ENCODE measurements around the gene FAXC.
"Not testable (repeated sequence)": the region's sequence is repeated elsewhere in the genome, so short reads cannot be mapped to it uniquely, and the experiment has no call there.

Gene FAXC

DNA sequence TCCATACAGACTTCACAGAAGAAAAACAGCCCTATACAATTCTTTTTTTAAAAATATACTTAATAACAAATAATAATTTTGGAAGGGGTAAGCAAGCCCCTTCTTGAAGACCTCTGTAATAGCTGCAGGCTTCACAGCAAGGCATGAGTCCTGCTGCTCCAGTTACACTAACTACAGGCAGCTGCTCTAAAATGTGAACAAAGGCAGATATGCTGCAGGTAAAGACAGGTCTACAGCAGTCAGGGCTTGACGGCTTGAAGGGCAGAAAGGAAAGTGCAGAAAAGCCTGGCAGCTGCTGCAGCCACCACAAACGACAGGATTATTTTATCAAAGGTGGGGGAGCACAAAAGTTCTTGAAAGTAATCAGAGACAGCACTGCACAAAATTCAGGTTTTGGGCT, 11.3 kb downstream of the FAXC start:
- DNase-seq, result no peak

DNA sequence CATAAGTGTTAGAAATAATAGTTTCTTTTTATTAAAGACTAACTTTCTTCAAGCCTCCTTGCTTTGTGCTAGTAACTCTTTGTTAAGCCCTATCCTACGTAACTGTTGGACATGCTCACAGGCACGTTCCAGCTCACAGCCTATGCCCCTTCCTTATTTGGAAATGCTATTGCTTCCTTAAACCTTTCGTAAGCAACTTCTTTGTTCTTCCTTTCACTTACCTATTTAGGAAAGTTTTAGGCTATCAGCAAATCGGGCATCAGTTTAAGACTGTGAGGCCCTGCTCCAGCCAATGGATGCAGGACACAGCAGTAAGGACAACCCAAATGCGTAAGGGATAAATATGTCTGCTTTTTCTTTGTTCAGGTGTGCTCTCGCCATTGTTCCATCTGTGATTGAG, 14.2 kb downstream of the FAXC start:
- not testable (repeated sequence) for DNase-seq

DNA sequence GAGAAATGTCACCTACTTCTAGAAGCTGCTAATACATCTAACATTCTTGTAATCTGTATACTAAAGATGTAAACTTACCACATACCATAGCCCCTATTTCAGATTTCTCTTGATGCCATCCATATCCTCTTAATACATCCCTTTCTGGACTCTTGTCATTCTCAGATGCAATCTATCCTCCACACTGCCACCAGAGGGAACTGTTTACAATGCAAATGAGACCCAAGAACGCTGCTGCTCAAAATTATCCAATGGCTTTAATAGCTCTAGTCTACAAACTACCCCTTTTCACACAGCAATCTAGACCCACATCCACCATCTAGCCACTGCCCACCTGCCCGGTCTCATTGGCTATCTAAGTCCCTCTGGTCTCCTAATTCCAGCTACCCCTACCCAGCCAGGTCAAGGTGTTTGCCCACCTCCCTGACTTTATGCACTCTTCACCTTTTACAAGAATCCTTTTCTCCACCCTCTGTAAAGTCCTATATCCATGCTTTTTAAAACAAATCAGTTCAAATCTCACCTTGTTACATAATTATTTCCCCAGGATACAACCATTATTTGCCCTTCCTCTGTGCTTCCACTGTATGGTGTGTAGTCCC, 14.8 kb downstream of the FAXC start:
- no peak for DNase-seq

DNA sequence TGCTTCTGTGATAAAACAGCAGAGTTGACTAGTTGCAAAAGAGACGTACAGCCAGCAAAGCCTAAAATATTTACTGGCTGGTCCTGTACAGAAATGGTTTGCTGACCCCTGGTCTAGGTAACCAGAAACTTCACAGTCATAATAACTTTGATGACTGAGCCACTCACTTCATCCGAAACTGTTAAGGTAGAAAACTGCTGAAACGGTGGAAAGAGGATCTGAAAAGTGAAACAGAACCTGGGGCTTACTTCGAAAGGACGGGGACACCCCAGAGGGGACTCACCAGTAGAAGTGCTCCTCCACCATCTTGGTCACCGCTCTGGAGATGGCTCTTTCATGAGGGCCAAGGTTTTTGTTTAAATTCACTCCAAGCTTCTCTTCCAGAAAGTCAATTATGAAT, 16.4 kb downstream of the FAXC start:
- no peak for DNase-seq

DNA sequence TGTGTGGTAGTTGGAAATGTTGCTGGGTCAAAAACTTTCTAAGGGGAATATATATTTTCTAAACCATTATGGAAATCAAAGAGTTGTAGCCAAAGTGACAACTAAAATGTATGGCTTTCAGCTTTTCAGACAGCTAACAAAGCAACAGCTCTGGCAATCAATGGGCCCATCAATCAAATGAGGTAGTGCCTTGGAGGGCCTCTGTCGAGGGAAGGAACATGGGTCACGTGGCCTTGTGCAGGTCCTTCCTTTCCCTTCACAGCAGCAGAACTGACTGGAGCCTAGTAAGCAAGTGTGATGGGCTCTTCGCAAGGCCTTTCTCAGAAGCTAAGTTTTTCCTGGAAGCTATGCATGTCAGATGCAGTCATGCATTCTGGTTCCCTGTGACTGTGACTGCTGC, 17.9 kb downstream of the FAXC start:
- no peak for DNase-seq

DNA sequence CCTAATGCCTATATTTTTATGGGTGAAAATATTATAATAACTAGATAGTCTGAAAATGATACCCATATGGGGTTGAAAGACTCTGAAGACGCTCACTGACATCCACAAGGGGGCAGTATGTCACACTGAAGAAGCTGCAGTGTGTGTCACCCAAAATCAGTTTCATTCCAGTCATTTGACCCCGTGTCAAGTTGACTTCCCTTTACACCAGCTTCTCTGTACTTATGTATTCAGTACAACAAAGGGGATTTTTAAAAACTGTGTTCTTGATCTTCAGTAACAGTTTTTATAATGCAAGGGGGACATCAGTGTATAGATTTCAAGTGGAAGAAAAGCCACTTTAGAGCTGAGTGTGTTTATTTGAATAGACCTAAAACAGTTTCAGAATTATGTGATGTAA, 19.3 kb downstream of the FAXC start:
- no peak for DNase-seq

DNA sequence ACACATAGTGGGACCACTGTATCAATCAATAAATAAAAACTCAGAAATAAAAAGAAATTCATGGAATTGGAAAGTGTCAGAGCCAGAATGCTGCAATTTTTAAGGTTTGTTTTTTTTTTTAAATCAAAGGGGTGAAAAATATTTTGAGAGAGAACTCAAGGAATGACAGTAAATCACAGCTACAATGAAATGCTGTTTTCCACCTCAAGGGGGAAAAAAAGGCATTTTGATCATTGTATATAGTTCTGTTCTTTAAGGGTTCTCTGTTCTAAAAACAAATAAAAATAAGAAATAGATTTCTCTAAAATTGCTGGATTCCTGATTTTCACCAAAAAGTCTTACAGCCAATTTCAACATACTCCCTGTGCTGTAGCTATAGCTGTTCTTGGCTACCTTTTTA, 24.5 kb downstream of the FAXC start:
- DNase-seq, result no peak

DNA sequence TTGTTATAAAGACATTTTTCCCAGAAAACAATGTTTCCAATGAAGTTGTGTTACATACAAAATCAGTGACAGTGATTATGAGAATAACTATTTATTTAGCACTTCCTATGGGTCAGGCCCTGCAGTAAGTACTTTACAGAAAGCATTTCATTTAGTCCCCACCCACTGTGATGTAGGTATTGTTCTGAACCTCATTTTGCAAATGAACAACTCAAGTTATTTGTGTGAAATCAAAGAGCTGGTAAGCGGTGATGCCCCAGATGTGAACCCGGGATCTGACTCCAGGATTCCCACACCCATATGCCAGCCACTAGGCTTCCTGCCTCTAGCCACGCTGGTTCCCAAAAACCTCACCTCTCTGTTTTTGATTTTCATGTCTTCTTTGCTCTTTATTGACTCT, 30.9 kb downstream of the FAXC start:
- no peak for DNase-seq

DNA sequence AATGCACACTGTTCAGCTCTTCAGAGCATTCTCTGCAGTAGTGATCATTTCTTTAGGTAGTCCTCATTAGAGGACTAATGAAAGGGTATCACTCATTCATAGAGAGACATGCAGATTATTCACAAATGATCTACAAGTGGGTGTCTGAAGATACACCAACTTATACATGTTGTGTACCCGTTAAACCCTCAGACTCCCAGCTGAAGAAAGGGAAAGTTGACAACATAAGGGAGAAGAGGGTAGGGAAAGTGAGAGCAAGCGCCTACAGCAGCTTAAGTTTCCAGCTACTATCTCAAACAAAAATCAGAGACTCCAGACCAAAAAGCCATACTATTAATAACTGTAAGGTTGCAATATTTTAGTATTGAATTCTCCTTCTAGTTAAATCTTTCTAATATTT, 37.1 kb downstream of the FAXC start:
- no peak for DNase-seq

DNA sequence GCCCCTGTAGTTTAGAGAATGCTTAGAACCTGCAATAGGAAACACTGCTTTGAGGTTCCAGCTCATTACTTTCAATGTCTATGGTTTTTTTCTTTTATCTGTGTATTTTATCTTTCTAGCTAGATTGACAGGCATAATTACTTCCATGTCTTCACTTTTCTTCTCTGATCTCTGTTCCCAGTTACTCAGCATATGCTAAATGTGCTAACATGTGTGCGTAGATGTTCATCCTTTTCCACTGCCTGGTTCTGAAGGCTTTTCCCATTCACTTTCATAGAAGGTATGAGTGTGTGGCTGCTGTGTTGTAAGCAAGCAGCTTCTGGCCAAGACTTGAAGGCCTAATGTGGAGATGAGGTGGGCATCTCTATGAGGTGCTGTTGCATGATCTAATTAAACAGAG, 38.9 kb downstream of the FAXC start:
- no peak for DNase-seq

DNA sequence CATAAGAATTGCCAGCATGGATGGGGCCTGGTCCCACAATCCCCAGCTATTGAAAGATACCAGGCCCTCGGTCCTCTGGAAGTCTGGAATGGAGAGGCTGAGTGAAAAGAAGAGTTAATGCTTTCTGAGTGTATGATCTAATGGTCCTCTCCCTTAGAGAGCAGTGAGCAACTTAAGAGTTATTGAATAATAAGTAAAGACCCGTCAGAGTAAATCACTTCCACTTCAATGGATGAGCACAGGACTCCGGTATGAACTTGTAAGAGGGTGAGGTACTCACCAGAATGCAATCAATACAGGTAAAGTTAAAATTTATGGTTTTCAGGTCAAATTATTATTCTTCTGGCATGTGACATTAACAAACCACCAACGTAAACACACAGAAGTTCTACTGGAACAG, 39.9 kb downstream of the FAXC start:
- DNase-seq, result no peak

DNA sequence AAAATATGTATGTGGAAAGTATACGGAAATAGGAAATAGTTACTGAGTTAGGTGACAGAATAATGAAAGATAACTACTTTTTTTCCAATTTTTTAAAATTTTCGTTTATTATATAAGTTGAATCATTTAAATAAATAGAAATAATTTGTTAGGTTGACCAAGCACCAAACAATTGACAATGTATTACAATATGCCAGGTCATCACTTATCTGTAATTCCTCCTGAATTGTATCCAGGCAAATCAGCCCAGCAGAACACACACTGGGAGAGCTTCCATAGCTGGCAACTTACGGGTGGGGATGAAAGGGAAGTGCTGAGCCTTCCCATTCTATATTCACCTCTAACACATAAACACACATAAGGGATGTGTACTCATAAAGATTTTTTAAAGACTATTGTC, 40.7 kb downstream of the FAXC start:
- DNase-seq, result no peak

DNA sequence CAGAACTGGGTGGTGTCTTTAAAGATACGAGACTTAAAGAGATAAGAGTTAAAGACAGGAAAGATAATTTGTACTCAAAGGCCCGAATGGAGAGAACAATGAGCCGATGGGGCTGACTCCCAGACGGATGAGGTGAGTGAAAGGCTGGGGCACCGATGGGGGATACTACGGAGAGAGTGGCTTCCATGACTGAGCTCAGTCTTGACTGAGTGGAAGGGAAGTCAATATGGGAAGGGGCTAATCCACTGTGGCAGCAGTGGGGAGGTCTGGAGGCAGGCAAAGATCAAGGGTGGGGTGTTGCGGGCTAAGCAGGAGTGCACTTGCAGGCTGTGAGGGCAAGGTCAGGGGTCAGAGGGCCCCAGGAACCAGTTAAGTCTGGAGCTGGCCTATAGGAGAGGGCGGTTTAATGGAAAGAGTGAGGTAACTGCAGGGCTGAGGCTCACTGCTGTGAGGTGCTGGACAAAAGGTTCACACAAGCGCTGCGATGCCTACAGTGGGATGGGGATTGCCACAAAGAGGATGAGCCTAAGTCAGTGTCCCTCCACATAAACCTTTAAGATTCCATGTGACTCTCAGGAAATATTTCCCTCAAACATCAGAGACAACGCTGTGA, 42.1 kb downstream of the FAXC start:
- DNase-seq, result no peak

DNA sequence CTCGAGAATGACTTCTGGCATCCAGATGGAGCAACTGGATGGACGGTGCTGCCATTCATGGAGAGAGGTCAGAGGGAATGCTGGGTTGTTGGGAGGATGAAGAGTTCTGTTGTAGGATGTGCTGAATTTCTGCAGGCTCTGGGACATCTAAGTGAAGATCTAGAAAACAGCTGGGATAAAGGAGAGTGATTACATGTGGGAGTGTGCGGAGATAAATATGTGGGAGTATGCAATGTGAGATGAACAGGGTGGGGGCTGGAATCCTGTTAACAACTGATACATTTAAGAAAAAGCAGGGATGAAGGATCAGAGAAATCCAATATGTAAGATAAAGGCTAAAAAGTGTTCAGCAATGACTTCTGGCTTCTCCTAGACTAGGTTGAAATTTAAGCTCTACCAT, 43.1 kb downstream of the FAXC start:
- DNase-seq, result no peak

DNA sequence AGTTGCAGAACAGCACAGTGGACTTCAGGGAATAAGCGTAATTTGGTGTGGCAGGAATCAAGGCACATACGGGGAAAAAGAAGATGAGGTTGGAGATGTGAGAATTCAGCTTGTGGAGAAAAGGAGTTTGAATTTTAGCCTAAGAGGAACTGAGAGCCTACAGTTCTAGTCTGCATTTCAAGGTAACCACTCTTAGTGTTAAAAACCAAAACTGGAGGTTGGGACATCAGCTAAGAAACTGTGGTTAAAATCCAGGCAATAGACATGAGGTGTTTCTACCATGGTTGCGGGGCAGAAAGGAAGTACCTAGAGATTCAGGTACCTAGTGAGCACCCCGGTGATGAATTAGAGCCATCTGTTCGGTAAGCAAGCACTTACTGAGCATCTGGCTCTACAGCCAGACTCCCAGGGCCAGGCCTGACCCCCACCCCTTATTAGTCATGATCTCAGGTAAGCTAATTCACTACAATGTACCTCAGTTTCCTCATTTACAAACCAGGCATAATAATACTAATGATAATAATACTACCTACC, 44.4 kb downstream of the FAXC start:
- no peak for DNase-seq

DNA sequence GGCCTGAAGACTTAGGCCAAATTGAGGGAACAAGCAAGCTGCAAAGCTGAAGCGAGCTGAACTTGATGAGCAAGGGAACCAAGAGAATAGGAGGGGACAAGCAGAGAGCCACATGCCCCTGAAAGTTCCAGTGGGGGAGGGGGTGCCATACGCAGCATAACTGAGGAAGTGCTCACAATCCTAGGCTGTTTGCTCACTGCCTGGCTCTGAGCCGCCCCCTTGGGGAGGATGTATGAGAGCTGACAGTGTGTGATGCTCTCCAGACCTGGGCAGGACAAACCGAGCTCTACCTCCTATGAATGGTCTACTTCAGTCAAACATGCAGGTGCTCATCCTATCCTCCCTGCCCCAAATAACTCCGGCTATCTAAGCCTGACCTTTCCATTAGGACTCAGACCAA, 52.1 kb downstream of the FAXC start:
- no peak for DNase-seq

DNA sequence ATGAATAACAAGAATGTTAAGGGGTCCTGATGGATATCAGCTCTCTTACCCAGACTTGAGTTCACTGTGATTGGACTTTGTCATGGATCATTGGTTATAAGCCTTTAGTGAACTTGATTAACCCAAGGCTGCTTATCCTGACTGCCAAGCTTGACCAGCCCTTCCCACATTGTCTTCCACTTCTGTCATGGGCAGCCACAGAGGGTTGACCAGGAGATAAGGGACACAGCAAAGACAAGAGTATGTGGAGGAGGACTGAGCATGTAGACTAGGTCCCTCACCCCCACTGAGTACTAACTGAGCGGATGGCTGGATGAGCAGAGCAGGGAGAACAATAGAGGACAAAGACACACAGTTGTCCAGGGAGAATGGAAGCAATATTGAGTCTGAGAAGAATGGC, 52.5 kb downstream of the FAXC start:
- no peak for DNase-seq

DNA sequence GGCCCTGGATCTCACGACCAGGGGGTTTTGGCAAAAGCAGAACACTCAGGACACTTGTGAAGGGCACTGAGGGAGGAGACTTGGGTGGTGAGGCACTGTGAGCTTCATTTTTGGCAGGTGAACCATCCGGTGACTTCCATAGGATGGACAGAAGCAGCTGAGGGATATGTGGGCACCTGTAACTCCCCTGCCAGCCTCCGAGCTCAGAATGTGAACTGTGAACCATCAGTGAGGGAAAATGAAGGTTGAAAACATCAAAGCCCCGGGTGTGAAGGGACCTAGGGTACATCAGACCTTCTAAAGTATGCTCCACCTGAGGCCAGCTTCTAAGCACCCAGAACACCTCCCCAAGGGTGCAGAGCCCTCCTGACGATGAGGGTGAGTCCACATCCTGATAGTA, 53.2 kb downstream of the FAXC start:
- no peak for DNase-seq

DNA sequence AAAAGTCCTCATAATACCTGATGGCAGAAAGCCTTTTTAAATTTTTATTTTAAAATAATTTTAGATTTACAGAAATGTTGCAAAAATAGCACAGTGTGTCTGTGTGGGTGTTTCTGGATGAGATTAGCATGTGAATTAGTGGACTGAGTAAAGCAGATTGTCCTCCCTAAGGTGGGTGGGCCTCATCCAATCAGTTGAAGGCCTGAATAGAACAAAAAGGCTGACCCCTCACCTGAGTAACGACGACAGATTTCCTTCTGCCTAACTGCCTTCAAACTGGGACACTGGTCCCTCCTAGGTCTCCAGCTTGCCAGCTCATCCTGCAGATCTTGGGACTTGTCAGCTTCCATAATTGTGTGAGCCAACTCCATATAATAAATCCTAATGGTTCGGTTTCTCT, 54.2 kb downstream of the FAXC start:
- no peak for DNase-seq

DNA sequence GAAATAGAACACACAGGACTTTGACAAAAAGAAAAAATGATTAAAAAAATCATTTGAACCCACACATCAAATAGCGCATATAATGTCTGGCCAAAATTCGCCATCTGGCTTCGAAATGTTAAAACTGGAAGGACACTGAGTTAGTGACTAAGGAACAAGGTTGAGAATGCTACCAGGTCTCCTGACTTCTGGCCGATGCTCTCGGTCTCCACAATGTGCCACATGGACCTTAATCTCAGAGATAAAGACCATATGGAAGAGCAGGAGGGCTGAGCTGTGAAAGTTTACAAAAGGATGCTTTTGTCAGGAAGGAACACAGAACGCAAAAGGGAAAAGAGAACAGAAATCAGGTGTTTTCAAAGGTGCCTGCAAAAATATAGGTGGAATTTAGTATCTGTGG, 54.7 kb downstream of the FAXC start:
- no peak for DNase-seq

DNA sequence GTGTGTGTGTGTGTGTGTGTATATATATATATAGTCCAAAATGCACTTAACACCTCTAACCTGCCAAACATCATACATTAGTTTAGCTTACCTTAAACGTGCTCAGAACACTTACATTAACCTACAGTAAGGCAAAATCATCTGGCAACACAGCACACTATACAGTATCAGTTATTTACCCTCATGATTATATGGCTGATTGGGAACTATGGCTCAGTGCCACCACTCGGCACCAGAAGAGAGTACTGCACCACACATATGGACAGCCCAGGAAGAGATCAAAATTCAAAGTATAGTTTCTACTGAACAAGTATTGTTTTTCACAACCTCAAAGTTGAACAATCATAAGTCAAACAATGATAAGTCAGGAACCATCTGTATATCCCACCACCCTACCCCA, 59.8 kb downstream of the FAXC start:
- DNase-seq, result no peak

DNA sequence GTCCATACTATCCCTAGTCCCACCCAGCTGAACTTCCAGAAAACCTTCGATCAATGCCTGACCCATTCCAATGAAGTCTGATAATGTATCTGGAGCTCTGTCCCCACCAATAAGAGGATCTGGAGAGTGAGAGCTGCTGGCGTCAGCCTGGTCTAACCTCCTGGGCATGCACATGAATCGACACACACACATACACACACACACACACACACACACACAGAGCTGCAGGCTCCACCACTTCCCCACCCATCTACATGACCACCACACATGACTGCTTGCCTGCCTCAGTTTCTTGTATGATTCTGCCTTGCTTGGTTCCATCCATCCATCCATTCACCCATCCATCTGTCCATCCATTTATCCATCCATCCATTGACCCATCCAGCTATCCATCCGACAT, 60.8 kb downstream of the FAXC start:
- DNase-seq, result no peak

DNA sequence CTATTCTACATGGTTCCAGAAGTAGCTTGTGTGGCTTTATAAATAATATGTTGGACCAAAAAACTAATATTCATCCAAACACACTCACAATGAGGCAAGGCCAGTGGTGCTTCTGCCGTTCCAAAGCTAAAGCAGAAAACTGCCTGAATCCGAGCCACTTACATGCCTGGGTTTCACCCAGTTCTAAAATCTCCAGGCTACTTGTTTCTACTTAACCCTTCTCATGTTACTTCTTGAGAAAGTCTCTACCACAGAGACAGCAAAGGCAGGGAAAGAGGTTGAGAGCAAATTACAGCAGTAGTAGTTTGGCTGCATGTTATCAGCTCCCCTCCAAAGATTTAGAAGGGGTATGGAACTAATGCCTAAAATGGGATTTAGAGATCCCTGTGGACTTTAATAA, 62.0 kb downstream of the FAXC start:
- DNase-seq, result no peak

DNA sequence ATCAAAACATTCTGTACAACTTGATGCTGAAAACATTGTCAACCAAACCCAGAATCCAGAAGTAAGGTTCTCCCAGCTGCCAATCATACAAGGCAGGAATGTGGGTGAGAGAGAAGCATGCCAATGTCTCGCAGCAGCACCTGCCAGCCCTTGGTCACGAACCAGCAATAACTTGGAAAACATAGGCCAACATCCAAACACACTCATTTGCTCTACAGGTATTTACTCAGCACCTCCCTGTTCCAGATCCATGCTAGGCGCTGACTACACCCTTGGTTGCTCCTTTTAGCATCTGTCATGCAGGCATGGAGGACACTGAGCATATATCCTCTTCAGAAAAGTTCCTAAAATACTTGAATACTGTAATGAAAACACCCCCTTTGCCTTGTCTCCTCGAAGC, 63.6 kb downstream of the FAXC start:
- DNase-seq, result no peak

DNA sequence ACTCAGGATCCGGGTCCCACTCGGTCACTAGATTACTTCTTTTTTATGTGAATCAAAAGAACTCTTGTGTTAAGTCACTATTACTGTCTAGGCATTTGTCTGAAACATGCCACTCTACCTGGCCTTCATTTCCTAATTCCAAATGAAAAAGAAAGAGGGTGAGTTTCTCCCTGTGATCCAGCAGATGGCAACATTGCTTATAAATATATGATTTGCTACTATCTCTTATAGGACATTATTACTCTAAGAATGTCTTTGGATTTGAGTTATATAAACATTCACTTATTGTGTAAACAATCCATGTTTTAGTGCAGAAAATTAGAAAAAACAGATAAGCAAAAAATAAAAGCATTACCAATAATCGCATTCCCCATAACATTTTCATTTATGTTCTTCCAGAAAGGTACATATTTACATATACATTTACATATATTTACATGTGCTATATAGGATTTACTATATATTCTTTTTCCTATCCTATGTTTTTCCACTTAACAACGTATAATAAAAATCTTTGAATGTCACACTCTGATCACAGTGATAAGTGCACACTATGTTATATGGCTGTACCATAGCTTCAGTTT, 66.9 kb downstream of the FAXC start:
- DNase-seq, result no peak
